CD4-positive, alpha-beta T cell (primary cell): ENCODE results near the gene SLC25A29. TPM values are rescaled to one million over a fixed set of nuclear protein-coding genes. Genes with fewer than 3 reads are reported as not detected.

Experiments used
- ATAC-seq: fragments of 200-7000 bp; cut with Tn5 transposase; one replicate; pipeline ENCODE4 v1.10.0; 2022; ENCODE audit warnings: mild to moderate bottlenecking; ENCODE audit not compliant: poor library complexity
- CTCF ChIA-PET: fragments of 350-600 bp; sonication (Branson Sonifier 250); formaldehyde crosslinking; loops from one replicate; lab custom pipeline; 2021; ENCODE audit warnings: antibody characterized with exemption, inconsistent platforms; lab: Charles Lee
- POLR2A ChIA-PET: fragments of 350-600 bp; sonication (Branson Sonifier 250); formaldehyde crosslinking; loops from one replicate; lab custom pipeline; 2021; ENCODE audit warnings: antibody characterized with exemption, inconsistent platforms; lab: Charles Lee
- DNase-seq, 14 experiments: peaks; one replicate each; pipeline ENCODE4 v3.0.0-alpha.2; 2013 to 2020; ENCODE audit warnings: mixed read lengths in 2 of 14
- H3K27ac ChIP-seq, 2 donors: one replicate each; pipeline versions ENCODE4 v1.5.1 to v1.7.0; 2013; ENCODE audit warnings: low read length in 2 of 2, low read depth in 1 of 2, mild to moderate bottlenecking in 1 of 2
- H3K27me3 ChIP-seq, 2 experiments: 1 replicate in 1 of 2; 2 replicates in 1 of 2; pipeline versions ENCODE4 v1.6.1 to v1.7.0; 2013; ENCODE audit warnings: low read length in 2 of 2, control low read depth in 1 of 2, mild to moderate bottlenecking in 1 of 2, moderate library complexity in 1 of 2; ENCODE audit not compliant: insufficient read depth in 2 of 2, control insufficient read depth in 1 of 2
- H3K36me3 ChIP-seq: one replicate; pipeline ENCODE4 v1.6.1; 2013; ENCODE audit warnings: low read length, control low read depth; ENCODE audit not compliant: insufficient read depth
- H3K4me1 ChIP-seq: one replicate; pipeline ENCODE4 v1.6.1; 2013; ENCODE audit warnings: low read length, control low read depth; ENCODE audit not compliant: insufficient read depth
- H3K4me3 ChIP-seq: one replicate; pipeline ENCODE4 v1.5.1; 2013; ENCODE audit warnings: mild to moderate bottlenecking, low read length, moderate library complexity
- H3K9me3 ChIP-seq, 2 experiments: 1 replicate in 1 of 2; 2 replicates in 1 of 2; pipeline versions ENCODE4 v1.6.1 to v1.7.0; 2013; ENCODE audit warnings: low read length in 2 of 2, mild to moderate bottlenecking in 2 of 2, control low read depth in 1 of 2, moderate library complexity in 1 of 2; ENCODE audit not compliant: control insufficient read depth in 1 of 2, insufficient read depth in 1 of 2
- H3K27ac Mint-ChIP-seq: one replicate; pipeline ENCODE4 v1.8.0; 2020; ENCODE audit warnings: mixed read lengths
- H3K27me3 Mint-ChIP-seq: one replicate; pipeline ENCODE4 v1.8.0; 2021; ENCODE audit warnings: mixed read lengths
- H3K36me3 Mint-ChIP-seq: one replicate; pipeline ENCODE4 v1.8.0; 2021; ENCODE audit warnings: low read depth, mixed read lengths
- H3K4me1 Mint-ChIP-seq: one replicate; pipeline ENCODE4 v1.8.0; 2021; ENCODE audit warnings: low read depth, mixed read lengths
- H3K4me3 Mint-ChIP-seq: one replicate; pipeline ENCODE4 v1.8.0; 2020; ENCODE audit warnings: mild to moderate bottlenecking, mixed read lengths
- H3K9me3 Mint-ChIP-seq: one replicate; pipeline ENCODE4 v1.8.0; 2020; ENCODE audit warnings: mixed read lengths
- CTCF ChIP-seq: fragments of 200-600 bp; IDR thresholded peaks from one replicate; pipeline ENCODE4 v1.8.0; 2022; ENCODE audit warnings: antibody characterized with exemption, mild to moderate bottlenecking
- intact Hi-C, 2 experiments: fragments of 100-400 bp; cut with DNase I in 1 of 2; cut with micrococcal nuclease in 1 of 2; formaldehyde crosslinking; loops; one replicate each; pipeline versions ENCODE4 v1.15.1 to v1.9.0; 2023 to 2025; cut with DNase I, micrococcal nuclease
- total RNA-seq, 174 experiments: library from RNA in 2 of 174; stranded (reverse) in 2 of 174; gene quantifications; one replicate each; pipeline ENCODE4 v1.2.3 and lab custom pipeline; 2021 to 2026

Gene SLC25A29
- total RNA-seq, 2 experiments from 2014 or later: 2.5 TPM

DNA sequence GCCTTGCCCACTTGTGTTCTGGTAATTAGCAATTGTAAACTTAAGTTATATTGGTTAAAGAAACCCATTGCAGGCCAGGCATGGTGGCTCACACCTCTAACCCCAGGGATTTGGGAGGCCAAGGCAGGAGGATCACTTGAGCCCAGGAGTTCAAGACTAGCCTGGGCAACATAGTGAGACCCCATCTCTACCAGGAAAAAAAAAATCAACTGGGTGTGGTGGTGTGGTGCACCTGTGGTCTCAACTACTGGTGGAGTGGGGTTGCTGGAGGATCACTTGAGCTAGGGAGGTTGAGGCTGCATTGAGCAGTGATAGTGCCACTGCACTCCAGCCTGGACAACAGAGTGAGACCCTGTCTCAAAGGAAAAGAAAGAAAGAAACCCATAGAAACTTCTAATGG is 53.6 kb downstream of the SLC25A29 start:
- Histone ChIP-seq H3K27me3 (no peaks in the 10 kb centered on the region), H3K4me1 (peaks cover 80% of the 10 kb centered on the region), H3K9me3 (no peaks in the 10 kb centered on the region), H3K27ac (no peak overlapping the region), H3K36me3 (peaks cover 3% of the 10 kb centered on the region), H3K4me3 (no peak overlapping the region)
- intact Hi-C loops: no loop called here
- H3K27ac Mint-ChIP-seq: peak overlapping the region; percentile 5
- peak overlapping the region; percentile 9 for H3K4me3 Mint-ChIP-seq
- no peak for DNase-seq
- no peak for TF ChIP-seq CTCF
- peaks cover 21% of the 10 kb centered on the region for H3K36me3 Mint-ChIP-seq
- CTCF ChIA-PET: no interaction called here
- no peak for ATAC-seq
- no peaks in the 10 kb centered on the region for H3K9me3 Mint-ChIP-seq
- POLR2A ChIA-PET: no interaction called here
- H3K4me1 Mint-ChIP-seq: peaks cover 77% of the 10 kb centered on the region
- no peaks in the 10 kb centered on the region for H3K27me3 Mint-ChIP-seq

GRCh38 chr14:100250732-100251465 is 55.3 kb downstream of the SLC25A29 start:
- ChIA-PET CTCF (interaction anchor here (0.7 kb wide), 1 partner anchor 19 kb away, joined by 3 read pairs; no protein-coding TSS in a partner anchor), POLR2A (interaction anchor here (0.7 to 1.0 kb wide), 2 partner anchors 21 to 1339 kb away, joined by 3 read pairs; no protein-coding TSS in a partner anchor)
- Histone ChIP-seq H3K4me1 (peaks cover 82% of the 10 kb centered on the region), H3K9me3 (no peaks in the 10 kb centered on the region), H3K36me3 (peaks cover 6% of the 10 kb centered on the region), H3K27me3 (no peaks in the 10 kb centered on the region), H3K4me3 (no peak overlapping the region), H3K27ac (no peak overlapping the region)
- no peak for ATAC-seq
- H3K36me3 Mint-ChIP-seq: peaks cover 16% of the 10 kb centered on the region
- H3K4me1 Mint-ChIP-seq: peaks cover 77% of the 10 kb centered on the region
- no peaks in the 10 kb centered on the region for H3K9me3 Mint-ChIP-seq
- H3K27ac Mint-ChIP-seq: peak overlapping the region; percentile 48
- no peak for DNase-seq
- H3K27me3 Mint-ChIP-seq: no peaks in the 10 kb centered on the region
- intact Hi-C loops: no loop called here
- H3K4me3 Mint-ChIP-seq: peak overlapping the region; percentile 22
- TF ChIP-seq CTCF: no peak

DNA sequence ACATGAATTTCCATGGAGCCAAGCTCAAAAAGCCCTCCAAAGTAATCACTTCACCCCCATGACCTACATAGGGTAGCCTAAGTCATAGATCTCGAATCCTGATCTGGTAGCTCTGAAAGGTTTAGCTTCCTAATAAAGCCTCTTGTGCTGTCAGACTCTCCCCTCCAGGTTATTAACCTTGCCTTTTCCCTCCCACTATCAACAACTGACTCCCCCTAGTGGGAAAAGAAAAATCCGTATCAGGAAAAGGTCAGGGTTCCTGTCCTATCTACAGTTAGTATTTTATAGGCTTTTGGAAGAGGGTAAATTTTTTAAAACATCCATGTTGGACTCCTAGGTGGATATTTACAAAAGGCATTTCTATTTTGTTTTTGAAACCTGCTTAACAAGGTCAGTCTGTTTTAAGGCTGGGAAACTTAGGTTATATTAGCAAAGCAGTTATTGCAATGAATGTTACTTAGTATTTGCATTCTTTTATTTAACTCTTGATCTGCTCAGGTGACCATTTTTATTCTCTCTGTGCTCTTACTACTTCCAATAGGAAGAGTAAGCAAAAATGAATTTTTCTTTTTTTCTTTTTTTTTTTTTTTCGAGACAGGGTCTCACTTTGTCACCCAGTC is 59.3 kb downstream of the SLC25A29 start:
- intact Hi-C loops: loop anchor here (2.0 to 5.0 kb wide), 3 partner anchors 14 to 265 kb away; no protein-coding TSS in a partner anchor
- POLR2A ChIA-PET: interaction anchor here (0.6 to 1.8 kb wide), 4 partner anchors 10 to 164 kb away, joined by 3 to 6 read pairs (median 4); no protein-coding TSS in a partner anchor
- ATAC-seq (peak; percentile 65), DNase-seq (peak in 3 of 14 experiments; percentile 65 to 72 (median 69))
- peaks cover 7% of the 10 kb centered on the region for H3K36me3 ChIP-seq
- peak overlapping the region; percentile 55 for H3K27ac Mint-ChIP-seq
- peak; percentile 67 for TF ChIP-seq CTCF
- H3K4me3 Mint-ChIP-seq: peak overlapping the region; percentile 6
- no peak overlapping the region for H3K4me3 ChIP-seq
- H3K27me3 Mint-ChIP-seq: no peaks in the 10 kb centered on the region
- H3K9me3 ChIP-seq: no peaks in the 10 kb centered on the region
- H3K9me3 Mint-ChIP-seq: no peaks in the 10 kb centered on the region
- H3K4me1 ChIP-seq: peaks cover 83% of the 10 kb centered on the region
- H3K27ac ChIP-seq: no peak overlapping the region
- H3K36me3 Mint-ChIP-seq: peaks cover 23% of the 10 kb centered on the region
- CTCF ChIA-PET: interaction anchor here (0.6 to 2.0 kb wide), 9 partner anchors 14 to 139 kb away, joined by 3 to 9 read pairs (median 3); a partner anchor contains a TSS
- H3K4me1 Mint-ChIP-seq: peaks cover 75% of the 10 kb centered on the region
- H3K27me3 ChIP-seq: no peaks in the 10 kb centered on the region
